Effector memory CD4-positive, alpha-beta T cell (primary cell): Measurements from ENCODE around the gene TADA3.
"Not testable (repeated sequence)": the region's sequence is repeated elsewhere in the genome, so short reads cannot be mapped to it uniquely, and the experiment has no call there.

Experiments
- DNase-seq, 3 donors: peaks; one replicate each; pipeline ENCODE4 v3.0.0-alpha.2; 2020
- H3K27ac ChIP-seq: 2 replicates; pipeline ENCODE4 v1.7.0; 2013; ENCODE audit warnings: mild to moderate bottlenecking, low read length, moderate library complexity; ENCODE audit not compliant: insufficient read depth, poor library complexity, severe bottlenecking
- H3K27me3 ChIP-seq: replicated peaks from 2 replicates; pipeline ENCODE4 v1.7.0; 2013; ENCODE audit warnings: mild to moderate bottlenecking, low read length; ENCODE audit not compliant: insufficient read depth, control insufficient read depth, poor library complexity, severe bottlenecking
- H3K36me3 ChIP-seq: 2 replicates; pipeline ENCODE4 v1.7.0; 2013; ENCODE audit warnings: mild to moderate bottlenecking, low read length, moderate library complexity; ENCODE audit not compliant: control insufficient read depth, insufficient read depth
- H3K4me1 ChIP-seq: 2 replicates; pipeline ENCODE4 v1.7.0; 2013; ENCODE audit warnings: low read length, mild to moderate bottlenecking; ENCODE audit not compliant: control insufficient read depth, insufficient read depth, poor library complexity, severe bottlenecking
- H3K4me3 ChIP-seq: 2 replicates; pipeline ENCODE4 v1.7.0; 2013; ENCODE audit warnings: low read length, low read depth, mild to moderate bottlenecking; ENCODE audit not compliant: insufficient read depth, poor library complexity, severe bottlenecking
- H3K9me3 ChIP-seq: 2 replicates; pipeline ENCODE4 v1.7.0; 2013; ENCODE audit warnings: mild to moderate bottlenecking, low read length, moderate library complexity; ENCODE audit not compliant: control insufficient read depth

TADA3 gene

GRCh38 chr3:9778143-9779074 lies 13.9 kb downstream of the TADA3 start:
- H3K27me3 ChIP-seq: no peaks in the 10 kb centered on the region
- DNase-seq: no peak
- no peak overlapping the region for H3K27ac ChIP-seq
- H3K9me3 ChIP-seq: no peaks in the 10 kb centered on the region
- H3K4me3 ChIP-seq: no peak overlapping the region
- peaks cover 25% of the 10 kb centered on the region for H3K4me1 ChIP-seq
- peaks cover 9% of the 10 kb centered on the region for H3K36me3 ChIP-seq

DNA sequence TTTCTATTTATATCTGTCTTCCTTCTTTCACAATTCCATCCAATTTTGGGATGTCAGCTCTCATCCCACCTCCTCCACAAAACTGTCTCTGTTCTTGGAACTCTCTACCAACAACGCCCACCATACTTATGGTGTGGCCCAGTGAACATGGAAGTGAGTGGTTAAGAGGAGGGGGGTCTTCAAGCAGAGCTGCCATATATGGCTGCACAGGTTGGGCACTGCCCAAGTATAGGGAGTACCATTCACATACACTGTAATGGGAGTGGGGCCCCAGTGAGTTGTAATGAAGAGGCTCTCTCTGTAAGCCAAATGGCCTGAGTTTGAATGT lies 14.6 kb downstream of the TADA3 start:
- H3K4me1 ChIP-seq: peaks cover 25% of the 10 kb centered on the region
- H3K27ac ChIP-seq: no peak overlapping the region
- H3K27me3 ChIP-seq: no peaks in the 10 kb centered on the region
- no peak for DNase-seq
- no peak overlapping the region for H3K4me3 ChIP-seq
- H3K9me3 ChIP-seq: no peaks in the 10 kb centered on the region
- H3K36me3 ChIP-seq: peaks cover 9% of the 10 kb centered on the region

GRCh38 chr3:9776896-9777693 lies 15.2 kb downstream of the TADA3 start:
- peaks cover 8% of the 10 kb centered on the region for H3K36me3 ChIP-seq
- H3K27me3 ChIP-seq: no peaks in the 10 kb centered on the region
- peaks cover 25% of the 10 kb centered on the region for H3K4me1 ChIP-seq
- no peak overlapping the region for H3K27ac ChIP-seq
- no peak overlapping the region for H3K4me3 ChIP-seq
- no peaks in the 10 kb centered on the region for H3K9me3 ChIP-seq
- DNase-seq: no peak

DNA sequence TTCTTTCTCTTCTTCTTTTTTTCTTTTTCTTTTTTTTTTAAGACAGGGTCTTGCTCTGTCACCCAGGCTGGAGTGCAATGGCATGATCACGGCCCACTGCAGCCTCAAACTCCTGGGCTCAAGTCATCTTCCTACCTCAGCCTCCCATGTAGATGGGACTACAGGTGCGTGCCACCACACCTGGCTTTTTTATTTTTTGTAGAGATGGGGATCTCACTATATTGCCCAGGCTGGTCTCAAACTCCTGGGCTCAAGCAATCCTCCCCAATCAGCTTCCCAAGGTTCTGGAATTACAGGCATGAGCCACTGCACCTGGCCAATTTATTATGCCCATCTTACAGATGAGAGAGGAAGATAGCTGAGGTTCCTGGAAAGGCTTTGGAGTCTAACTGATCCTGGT lies 21.3 kb downstream of the TADA3 start:
- H3K27me3 ChIP-seq, H3K9me3 ChIP-seq, DNase-seq, H3K27ac ChIP-seq, H3K4me3 ChIP-seq, H3K36me3 ChIP-seq: not testable (repeated sequence)
- H3K4me1 ChIP-seq: peaks cover 12% of the 10 kb centered on the region

DNA sequence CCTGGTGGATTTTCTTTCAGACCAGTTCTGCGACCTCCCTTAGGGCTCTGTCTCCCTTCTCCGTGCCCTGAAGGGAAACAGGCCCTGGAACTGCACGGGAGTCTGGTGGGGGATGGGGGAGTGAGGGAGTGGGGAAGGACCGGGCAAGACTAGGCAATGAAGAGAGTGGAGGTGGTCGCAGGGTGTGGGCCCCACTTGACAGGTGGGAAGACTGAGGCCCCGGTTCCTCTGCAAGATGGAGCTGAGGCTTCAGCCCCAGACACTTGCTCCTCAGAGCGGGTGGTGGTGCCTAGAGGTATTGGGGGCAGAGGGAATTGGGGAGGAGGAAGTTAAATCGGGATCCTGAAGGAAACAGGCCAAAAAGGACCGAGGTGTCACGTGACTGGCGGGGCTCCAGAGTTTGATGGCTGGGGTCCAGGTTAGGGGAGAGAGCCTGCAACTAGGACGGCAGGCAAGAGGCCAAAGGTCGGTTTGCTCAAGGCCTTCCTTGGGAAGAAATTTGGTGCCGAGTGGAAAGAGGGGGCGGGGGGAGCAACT lies 21.9 kb downstream of the TADA3 start:
- H3K27me3 ChIP-seq: no peaks in the 10 kb centered on the region
- no peak for DNase-seq
- peak overlapping the region; percentile 59 for H3K4me3 ChIP-seq
- no peaks in the 10 kb centered on the region for H3K36me3 ChIP-seq
- H3K9me3 ChIP-seq: no peaks in the 10 kb centered on the region
- H3K4me1 ChIP-seq: peaks cover 12% of the 10 kb centered on the region
- no peak overlapping the region for H3K27ac ChIP-seq

DNA sequence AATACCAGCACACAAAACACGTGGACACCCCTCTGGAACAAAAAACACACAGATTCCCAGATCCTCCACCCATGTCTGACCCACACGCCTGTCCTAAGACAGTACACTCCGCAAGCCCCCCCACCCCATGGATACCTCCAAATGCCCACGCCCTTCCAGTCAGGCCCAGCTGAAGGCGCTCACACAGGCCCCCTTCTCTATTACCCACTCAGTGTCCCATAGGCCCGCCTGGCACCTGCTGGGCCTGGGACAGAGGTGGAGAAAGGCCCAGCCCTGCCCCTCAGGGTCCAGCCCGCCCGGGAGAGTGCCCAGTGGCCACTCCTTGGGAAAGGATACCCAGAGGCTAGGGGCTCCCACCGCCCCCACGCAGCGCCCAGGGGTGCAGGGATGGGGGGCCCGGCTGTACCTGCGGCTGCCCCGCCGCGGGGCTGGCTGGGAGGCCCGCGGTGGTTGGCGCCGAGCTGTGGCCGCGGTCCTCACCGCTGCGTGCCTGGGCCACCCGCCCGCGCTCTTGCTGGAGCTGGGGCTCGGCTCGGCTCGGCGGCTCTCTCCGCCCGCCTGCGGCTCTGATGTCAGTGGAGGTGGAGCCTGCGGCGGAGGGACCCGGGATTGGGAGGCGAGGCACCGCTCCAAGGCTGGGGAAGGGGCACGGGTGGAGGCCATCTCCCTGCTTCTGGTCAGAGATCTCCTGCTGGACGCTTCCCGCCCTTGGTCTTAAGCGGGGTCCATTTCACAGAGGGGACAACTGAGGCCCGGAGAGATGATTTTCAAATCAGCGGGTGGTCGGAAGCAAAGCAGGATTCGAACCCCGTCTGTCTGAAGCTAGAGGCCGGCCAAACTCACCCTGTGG lies 22.6 kb downstream of the TADA3 start, which contains the start of gene CAMK1:
Gene CAMK1, minus strand, starts transcription at position 522 of the 850 bp plus-strand sequence. CDS start 2,198 bp downstream, outside the sequence.
- Histone ChIP-seq H3K36me3 (no peaks in the 10 kb centered on the region), H3K27me3 (no peaks in the 10 kb centered on the region), H3K27ac (no peak within 1 kb of the TSS), H3K4me3 (peak within 1 kb of the TSS; percentile 59), H3K4me1 (peaks cover 12% of the 10 kb centered on the region), H3K9me3 (no peaks in the 10 kb centered on the region)
- peak; percentile 24 to 38 (median 29) for DNase-seq

- no peak for DNase-seq
- Histone ChIP-seq H3K4me1 (peaks cover 12% of the 10 kb centered on the region), H3K9me3 (no peaks in the 10 kb centered on the region), H3K4me3 (peak overlapping the region; percentile 59), H3K27ac (no peak overlapping the region), H3K36me3 (no peaks in the 10 kb centered on the region), H3K27me3 (no peaks in the 10 kb centered on the region)
Observed at GRCh38 chr3:9769012-9769411, 23.3 kb downstream of the TADA3 start.

DNA sequence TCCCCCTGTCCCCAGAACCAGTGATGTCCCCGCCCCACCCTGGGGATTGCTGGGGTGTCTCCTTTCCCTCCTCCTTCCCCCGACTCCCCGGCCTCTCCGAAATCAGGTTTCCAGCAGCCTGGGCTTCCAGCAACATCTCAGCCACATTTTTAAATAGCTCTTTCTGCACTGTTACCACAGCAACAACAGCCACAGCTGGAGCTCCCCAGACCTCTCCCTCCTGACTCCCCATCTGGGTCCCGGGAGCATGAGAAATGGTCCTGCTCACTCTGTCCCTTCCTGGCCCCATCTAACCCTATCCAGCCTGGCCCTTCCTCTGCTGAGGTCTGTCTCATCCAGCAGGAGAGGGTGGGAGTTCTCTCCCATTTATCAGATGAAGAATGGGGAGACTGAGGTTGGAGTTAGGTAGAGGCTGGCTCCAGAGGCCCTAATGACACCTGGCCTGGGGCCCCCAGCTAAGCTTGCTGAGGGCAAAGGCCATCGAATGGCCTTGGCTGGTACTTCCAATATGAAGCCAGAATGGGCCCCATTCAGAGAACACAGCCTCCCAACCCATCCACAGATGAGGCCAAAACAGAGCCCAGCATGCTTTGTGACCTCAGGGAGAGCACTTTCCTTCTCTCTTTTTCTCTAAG lies 24.0 kb downstream of the TADA3 start:
- Histone ChIP-seq H3K4me3 (no peak overlapping the region), H3K4me1 (peaks cover 12% of the 10 kb centered on the region), H3K36me3 (no peaks in the 10 kb centered on the region), H3K9me3 (no peaks in the 10 kb centered on the region), H3K27me3 (no peaks in the 10 kb centered on the region), H3K27ac (no peak overlapping the region)
- no peak for DNase-seq

GRCh38 chr3:9767418-9767817 lies 24.9 kb downstream of the TADA3 start:
- no peak for DNase-seq
- Histone ChIP-seq H3K9me3 (no peaks in the 10 kb centered on the region), H3K27ac (no peak overlapping the region), H3K27me3 (no peaks in the 10 kb centered on the region), H3K36me3 (no peaks in the 10 kb centered on the region), H3K4me1 (peaks cover 12% of the 10 kb centered on the region), H3K4me3 (no peak overlapping the region)
